IPS DF 4.7 (cell line): ENCODE measurements around the gene ALDOA.

Experiments used
- DNase-seq: peaks from one replicate; pipeline ENCODE4 v3.0.0-alpha.2; 2013; ENCODE audit warnings: low spot score; ENCODE audit errors: extremely low read depth

The ALDOA gene

GRCh38 chr16:30068750-30069610 is 3.4 kb downstream of the ALDOA start:
- no peak for DNase-seq

GRCh38 chr16:30069611-30070462 is 4.3 kb downstream of the ALDOA start:
- DNase-seq, result no peak

- no peak for DNase-seq
These were observed 4.9 kb downstream of the ALDOA start for GRCh38 chr16:30070490-30070889.

GRCh38 chr16:30075503-30076275 is 10.1 kb downstream of the ALDOA start, which contains the start of gene PPP4C:
PPP4C (plus strand) TSS chr16:30075994; CDS start chr16:30076378, 384 bp downstream.
- DNase-seq, result no peak

- DNase-seq, result no peak
These were observed 10.8 kb downstream of the ALDOA start for GRCh38 chr16:30076276-30076791.

- DNase-seq, result no peak
These were observed 12.1 kb downstream of the ALDOA start for GRCh38 chr16:30077656-30078055.

GRCh38 chr16:30078744-30079143 is 13.2 kb downstream of the ALDOA start:
- DNase-seq, result no peak

GRCh38 chr16:30079480-30079879 is 13.9 kb downstream of the ALDOA start:
- DNase-seq, result no peak

GRCh38 chr16:30082545-30083090 is 17.1 kb downstream of the ALDOA start:
- DNase-seq, result no peak

- DNase-seq, result no peak
These were observed 17.9 kb downstream of the ALDOA start for GRCh38 chr16:30083216-30084055.

- DNase-seq, result no peak
These were observed 18.7 kb downstream of the ALDOA start for GRCh38 chr16:30084096-30084815.

GRCh38 chr16:30084816-30085159 is 19.2 kb downstream of the ALDOA start:
- DNase-seq, result no peak

GRCh38 chr16:30085247-30085646 is 19.7 kb downstream of the ALDOA start:
- DNase-seq, result no peak

- no peak for DNase-seq
These were observed 20.3 kb downstream of the ALDOA start for GRCh38 chr16:30085820-30086219.

GRCh38 chr16:30086291-30087140 is 21.0 kb downstream of the ALDOA start:
- DNase-seq, result no peak

- DNase-seq, result no peak
These were observed 21.8 kb downstream of the ALDOA start for GRCh38 chr16:30087181-30087898.

GRCh38 chr16:30088237-30088831 is 22.8 kb downstream of the ALDOA start:
- DNase-seq, result no peak
